HG03139 (cell line): ENCODE data around the gene KLHL42.
"Not testable (repeated sequence)": the region's sequence is repeated elsewhere in the genome, so short reads cannot be mapped to it uniquely, and the experiment has no call there.

Source experiments
- ATAC-seq: cut with Tn5 transposase; IDR thresholded peaks from one replicate; pipeline ENCODE4 v1.9.1; 2021; ENCODE audit not compliant: unreplicated experiment

Gene KLHL42

GRCh38 chr12:27779920-27780611, at the start of gene KLHL42, which contains the start of gene MANSC4:
Gene KLHL42, plus strand, starts transcription at chr12:27780233. Its CDS starts 98 bp downstream, at chr12:27780331.
Gene MANSC4, minus strand, starts transcription at chr12:27780236. Its CDS starts 8,960 bp downstream, at chr12:27771276.
- ATAC-seq: peak; percentile 68

GRCh38 chr12:27732281-27732680, 47.8 kb upstream of the KLHL42 start:
- ATAC-seq: no peak

GRCh38 chr12:27733052-27733656, 46.9 kb upstream of the KLHL42 start:
- ATAC-seq: peak; percentile 65

- ATAC-seq: no peak
These were observed 46.2 kb upstream of the KLHL42 start for GRCh38 chr12:27733791-27734190.

GRCh38 chr12:27734321-27734720, 45.7 kb upstream of the KLHL42 start:
- ATAC-seq: not testable (repeated sequence)

- no peak for ATAC-seq
These were observed 36.4 kb upstream of the KLHL42 start for GRCh38 chr12:27743601-27744000.

- not testable (repeated sequence) for ATAC-seq
These were observed 34.3 kb upstream of the KLHL42 start for GRCh38 chr12:27745734-27746133.

- no peak for ATAC-seq
These were observed 32.8 kb upstream of the KLHL42 start for GRCh38 chr12:27747111-27747820.

GRCh38 chr12:27751386-27752047, 28.5 kb upstream of the KLHL42 start:
- no peak for ATAC-seq

GRCh38 chr12:27754795-27755194, 25.2 kb upstream of the KLHL42 start:
- no peak for ATAC-seq

GRCh38 chr12:27756670-27757195, 23.3 kb upstream of the KLHL42 start:
- ATAC-seq: no peak

GRCh38 chr12:27762757-27763156, 17.3 kb upstream of the KLHL42 start:
- ATAC-seq: no peak

- ATAC-seq: no peak
These were observed 13.4 kb upstream of the KLHL42 start for GRCh38 chr12:27766587-27766986.

GRCh38 chr12:27769142-27769673, 10.8 kb upstream of the KLHL42 start:
- ATAC-seq: no peak

- no peak for ATAC-seq
These were observed 8.3 kb upstream of the KLHL42 start for GRCh38 chr12:27771481-27772327.

GRCh38 chr12:27772328-27773049, 7.5 kb upstream of the KLHL42 start:
- ATAC-seq: no peak

GRCh38 chr12:27777141-27777540, 2.9 kb upstream of the KLHL42 start:
- ATAC-seq: no peak

- ATAC-seq: no peak
These were observed 1.8 kb upstream of the KLHL42 start for GRCh38 chr12:27778206-27778605.

GRCh38 chr12:27779416-27779919, 565 bp upstream of the KLHL42 start:
- peak; percentile 9 for ATAC-seq
